ENCODE results near the gene TRIM16. TPM values are rescaled to one million over a fixed set of nuclear protein-coding genes. Genes with fewer than 3 reads are reported as not detected.
"Not testable (repeated sequence)": the region's sequence is repeated elsewhere in the genome, so short reads cannot be mapped to it uniquely, and the experiment has no call there.

The TRIM16 gene
- 8.5 and 9.7 TPM in 2 replicates for total RNA-seq

DNA sequence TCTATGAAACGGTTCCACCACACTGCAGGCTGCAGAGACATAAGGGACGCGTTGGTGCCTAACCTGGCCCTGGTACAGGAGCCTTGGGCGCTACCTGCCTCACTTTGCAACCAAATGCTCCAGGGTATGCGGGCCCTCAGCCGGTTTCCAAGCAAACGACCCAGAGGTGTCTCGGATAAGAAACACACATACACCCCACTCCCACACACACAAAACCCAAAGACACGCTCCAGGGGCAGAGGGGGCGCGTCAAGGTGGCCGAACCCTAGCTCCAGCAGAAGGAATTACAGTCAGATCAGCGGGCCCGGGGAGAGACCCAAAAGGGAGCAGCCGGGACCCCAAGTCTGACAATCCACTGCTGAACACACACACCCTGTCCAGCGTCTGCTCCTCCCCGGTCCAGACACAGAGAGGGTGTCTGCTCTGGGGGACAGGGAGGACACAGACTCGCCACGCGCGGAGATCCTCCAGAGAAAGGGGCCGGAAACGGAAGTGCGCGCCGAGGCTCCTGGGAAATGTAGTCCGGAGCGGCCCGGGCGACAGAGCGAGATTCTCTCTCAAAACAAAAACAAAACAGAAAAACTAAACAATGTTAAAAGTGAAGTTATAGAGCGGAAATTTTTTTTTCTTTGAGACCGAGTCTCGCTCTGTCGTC, at the start of gene TRIM16:
Gene TRIM16, minus strand, starts transcription at position 488 of the 655 bp plus-strand sequence. CDS start 32,702 bp downstream, outside the sequence.
- Mint-ChIP-seq H3K4me3 (peak within 1 kb of the TSS; percentile 96), H3K4me1 (peaks cover 13% of the 10 kb centered on the region), H3K27ac (peak within 1 kb of the TSS; percentile 87)
- H3K27me3 Mint-ChIP-seq; intact Hi-C loops (cut with micrococcal nuclease); POLR2A ChIA-PET; H3K9me3 Mint-ChIP-seq; H3K36me3 Mint-ChIP-seq (ENCODE audit: low read depth); CTCF ChIA-PET: not testable (repeated sequence)
- DNase-seq (peak; percentile 75), ATAC-seq (ENCODE audit: low read depth) (peak; percentile 98)

DNA sequence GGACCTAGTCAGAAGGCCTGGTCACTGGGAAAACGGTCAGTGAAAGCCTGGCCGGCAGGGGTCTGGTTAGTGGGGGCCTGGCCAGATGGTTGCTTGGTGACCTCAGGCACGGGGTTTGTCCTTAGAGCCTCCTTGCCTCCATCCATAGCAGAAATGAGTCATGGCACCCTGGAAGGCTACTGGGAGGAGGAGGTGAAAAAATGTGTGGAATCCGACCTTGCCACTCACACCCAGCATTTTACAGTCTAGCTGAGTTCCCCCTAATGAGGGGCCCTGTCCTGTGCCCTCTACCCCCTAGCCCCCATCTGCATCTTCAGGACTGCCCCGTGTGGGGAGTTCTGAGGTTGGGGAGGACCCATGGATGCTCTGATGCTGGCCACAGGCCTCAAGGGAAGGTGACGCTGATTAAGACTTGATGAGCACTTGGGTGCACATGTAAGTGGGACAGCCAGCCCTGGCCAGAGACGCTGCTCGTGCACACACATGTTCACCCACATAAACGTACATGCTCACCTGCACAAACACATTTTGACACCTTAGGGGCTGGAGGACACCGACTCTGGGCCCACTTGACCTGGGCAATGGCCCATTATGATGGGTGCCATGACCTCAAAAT, 49.2 kb upstream of the TRIM16 start:
- CTCF ChIA-PET; H3K27me3 Mint-ChIP-seq; H3K4me1 Mint-ChIP-seq; H3K4me3 Mint-ChIP-seq; POLR2A ChIA-PET; H3K9me3 Mint-ChIP-seq; H3K36me3 Mint-ChIP-seq (ENCODE audit: low read depth); ATAC-seq (ENCODE audit: low read depth); intact Hi-C loops (cut with micrococcal nuclease); DNase-seq; H3K27ac Mint-ChIP-seq: not testable (repeated sequence)

DNA sequence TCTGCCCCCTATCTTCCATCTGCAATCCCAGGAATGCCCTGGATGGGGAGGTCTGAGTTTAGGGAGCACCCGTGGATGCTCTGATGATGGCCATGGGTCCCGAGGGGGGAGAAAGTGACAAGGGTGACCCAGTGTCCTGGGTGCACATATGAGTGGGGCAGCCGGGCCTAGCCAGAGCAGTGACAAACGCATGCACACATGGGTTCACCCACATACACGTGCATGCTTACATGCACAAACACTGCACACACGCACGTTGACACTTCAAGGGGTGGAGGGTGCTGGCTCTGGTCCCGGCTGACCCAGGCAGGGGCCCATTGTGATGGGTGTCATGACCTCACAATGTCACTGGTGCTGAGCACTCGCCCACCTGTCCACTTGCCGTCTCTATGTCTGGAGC, 47.8 kb upstream of the TRIM16 start, which contains the start of gene TBC1D26:
Gene TBC1D26, plus strand, starts transcription at position 384 of the 400 bp plus-strand sequence. CDS start 3,066 bp downstream, outside the sequence.
- H3K27ac Mint-ChIP-seq; H3K4me3 Mint-ChIP-seq; H3K9me3 Mint-ChIP-seq; DNase-seq; CTCF ChIA-PET; POLR2A ChIA-PET; H3K4me1 Mint-ChIP-seq; intact Hi-C loops (cut with micrococcal nuclease); ATAC-seq (ENCODE audit: low read depth); H3K36me3 Mint-ChIP-seq (ENCODE audit: low read depth); H3K27me3 Mint-ChIP-seq: not testable (repeated sequence)

DNA sequence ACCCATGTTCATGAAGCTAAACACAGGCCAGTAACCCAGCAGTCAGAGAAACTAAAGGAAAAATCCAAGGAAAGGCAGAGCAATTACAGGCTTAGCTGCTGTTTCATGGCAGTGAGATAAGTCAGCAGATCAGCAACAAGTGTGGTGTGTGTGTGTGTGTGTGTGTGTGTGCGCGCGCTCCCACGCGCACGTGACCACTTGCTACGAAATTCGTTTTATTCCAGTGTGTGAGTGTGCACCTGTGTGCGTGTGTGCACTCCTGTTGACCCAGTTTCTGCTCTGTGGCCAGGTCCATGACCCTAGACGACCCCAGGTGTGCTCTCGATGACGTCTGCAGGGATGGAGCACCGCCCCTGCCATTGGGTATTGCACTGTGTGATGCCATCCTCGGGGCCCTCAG, 46.4 kb upstream of the TRIM16 start:
- H3K4me3 Mint-ChIP-seq; H3K4me1 Mint-ChIP-seq; DNase-seq; intact Hi-C loops (cut with micrococcal nuclease); POLR2A ChIA-PET; H3K27me3 Mint-ChIP-seq; H3K27ac Mint-ChIP-seq; ATAC-seq (ENCODE audit: low read depth); H3K9me3 Mint-ChIP-seq; H3K36me3 Mint-ChIP-seq (ENCODE audit: low read depth); CTCF ChIA-PET: not testable (repeated sequence)

DNA sequence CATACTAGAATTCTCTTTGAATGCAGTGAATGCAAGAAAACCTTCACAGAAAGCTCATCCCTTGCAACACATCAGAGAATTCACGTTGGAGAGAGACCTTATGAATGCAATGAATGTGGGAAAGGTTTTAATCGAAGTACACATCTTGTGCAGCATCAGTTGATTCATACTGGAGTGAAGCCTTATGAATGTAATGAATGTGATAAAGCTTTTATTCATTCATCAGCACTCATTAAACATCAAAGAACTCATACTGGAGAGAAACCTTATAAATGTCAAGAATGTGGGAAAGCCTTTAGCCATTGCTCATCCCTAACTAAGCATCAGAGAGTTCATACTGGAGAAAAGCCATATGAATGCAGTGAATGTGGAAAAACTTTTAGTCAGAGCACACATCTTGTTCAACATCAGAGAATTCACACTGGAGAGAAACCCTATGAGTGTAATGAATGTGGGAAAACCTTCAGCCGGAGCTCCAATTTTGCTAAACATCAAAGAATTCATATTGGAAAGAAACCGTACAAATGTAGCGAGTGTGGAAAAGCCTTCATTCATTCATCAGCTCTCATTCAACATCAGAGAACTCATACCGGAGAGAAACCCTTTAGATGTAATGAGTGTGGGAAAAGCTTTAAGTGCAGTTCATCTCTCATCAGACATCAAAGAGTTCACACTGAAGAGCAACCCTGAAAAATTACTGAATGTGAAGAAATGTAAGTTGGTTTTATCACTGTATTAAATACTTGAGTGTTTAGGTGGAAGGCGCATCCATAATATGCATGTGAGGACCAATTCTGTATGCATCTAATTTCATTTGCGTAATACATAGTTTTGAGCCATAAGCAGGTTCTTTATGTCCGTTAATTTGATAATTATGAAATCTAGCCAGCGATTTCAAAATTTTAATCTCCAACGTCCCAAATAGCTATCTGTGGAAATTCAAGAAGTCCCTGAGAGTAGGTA, 32.8 kb upstream of the TRIM16 start:
- H3K27ac Mint-ChIP-seq; intact Hi-C loops (cut with micrococcal nuclease): not testable (repeated sequence)

DNA sequence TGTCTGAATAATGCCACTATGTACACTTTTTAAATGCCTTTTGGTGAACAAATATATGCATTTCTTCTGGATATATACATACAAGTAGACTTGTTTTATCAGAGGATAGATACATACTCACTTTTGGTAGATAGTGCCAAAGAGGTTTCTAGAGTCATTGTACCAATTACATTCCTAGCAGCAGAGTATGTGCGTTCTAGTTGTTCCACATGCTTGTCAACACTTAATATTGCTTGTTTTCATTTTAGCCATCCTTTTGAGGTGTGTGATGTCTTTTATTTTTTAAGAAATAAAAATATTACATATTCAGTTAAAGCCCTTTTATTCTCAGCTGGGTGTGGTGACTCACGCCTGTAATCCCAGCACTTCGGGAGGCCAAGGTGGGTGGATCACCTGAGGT, 24.8 kb upstream of the TRIM16 start:
- ATAC-seq (ENCODE audit: low read depth); POLR2A ChIA-PET; CTCF ChIA-PET; H3K4me1 Mint-ChIP-seq; H3K27me3 Mint-ChIP-seq; H3K27ac Mint-ChIP-seq; intact Hi-C loops (cut with micrococcal nuclease); DNase-seq; H3K4me3 Mint-ChIP-seq: not testable (repeated sequence)
- Mint-ChIP-seq H3K36me3 (ENCODE audit: low read depth) (peaks cover 58% of the 10 kb centered on the region), H3K9me3 (peaks cover 18% of the 10 kb centered on the region)

More for the DNA sequence above, 32.8 kb upstream of the TRIM16 start:
- H3K4me3 Mint-ChIP-seq; CTCF ChIA-PET; H3K27me3 Mint-ChIP-seq; ATAC-seq (ENCODE audit: low read depth); POLR2A ChIA-PET; H3K9me3 Mint-ChIP-seq; H3K4me1 Mint-ChIP-seq; DNase-seq: not testable (repeated sequence)
- peaks cover 44% of the 10 kb centered on the region for H3K36me3 Mint-ChIP-seq (ENCODE audit: low read depth)

DNA sequence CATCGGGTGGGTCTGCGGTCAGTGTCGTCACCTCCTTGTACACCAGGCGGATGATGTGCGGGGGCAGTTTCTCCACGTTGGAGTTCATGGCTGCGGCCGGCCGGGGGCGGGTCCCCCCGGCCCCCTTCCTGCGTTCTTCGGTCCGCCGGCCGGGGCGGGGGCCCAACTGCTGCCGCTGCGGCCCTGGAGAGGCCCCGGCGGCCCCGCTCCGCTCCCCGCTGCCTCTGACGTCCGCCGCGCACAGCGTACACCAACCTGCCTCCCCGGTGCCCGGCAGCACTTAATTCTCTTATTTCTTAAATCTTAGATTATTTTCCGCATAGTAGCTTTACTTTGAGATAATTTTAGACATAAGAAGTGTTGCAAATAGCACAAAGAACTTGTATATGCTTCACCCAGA, 20.7 kb upstream of the TRIM16 start:
- ATAC-seq (ENCODE audit: low read depth); H3K27ac Mint-ChIP-seq; intact Hi-C loops (cut with micrococcal nuclease); H3K27me3 Mint-ChIP-seq; POLR2A ChIA-PET; H3K4me1 Mint-ChIP-seq; CTCF ChIA-PET; DNase-seq; H3K4me3 Mint-ChIP-seq: not testable (repeated sequence)
- H3K36me3 Mint-ChIP-seq (ENCODE audit: low read depth): peaks cover 48% of the 10 kb centered on the region
- H3K9me3 Mint-ChIP-seq: peaks cover 15% of the 10 kb centered on the region

DNA sequence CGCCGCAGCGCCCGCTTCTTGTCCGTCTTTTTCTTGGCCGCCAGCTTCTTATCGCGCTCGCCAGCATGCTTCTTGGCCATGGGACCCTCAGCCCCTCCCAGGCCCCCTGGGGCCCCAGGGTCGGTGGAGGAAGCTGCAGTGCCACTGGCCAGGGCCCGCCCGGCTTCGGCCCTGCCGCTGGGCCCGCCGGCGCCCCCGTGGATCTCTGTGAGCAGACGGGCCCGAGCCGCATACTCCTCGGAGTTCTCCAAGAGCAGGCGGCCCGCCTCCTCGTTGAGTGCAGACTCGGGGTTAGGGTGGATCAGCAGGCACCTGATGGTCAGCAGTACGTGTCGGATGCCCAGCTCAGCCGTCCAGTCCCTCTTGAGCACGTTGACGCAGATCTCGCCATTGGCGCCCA, 20.1 kb upstream of the TRIM16 start:
- CTCF ChIA-PET; ATAC-seq (ENCODE audit: low read depth); H3K27ac Mint-ChIP-seq; intact Hi-C loops (cut with micrococcal nuclease); H3K27me3 Mint-ChIP-seq; DNase-seq; H3K4me3 Mint-ChIP-seq; H3K4me1 Mint-ChIP-seq; POLR2A ChIA-PET: not testable (repeated sequence)
- H3K9me3 Mint-ChIP-seq: peaks cover 11% of the 10 kb centered on the region
- H3K36me3 Mint-ChIP-seq (ENCODE audit: low read depth): peaks cover 47% of the 10 kb centered on the region

DNA sequence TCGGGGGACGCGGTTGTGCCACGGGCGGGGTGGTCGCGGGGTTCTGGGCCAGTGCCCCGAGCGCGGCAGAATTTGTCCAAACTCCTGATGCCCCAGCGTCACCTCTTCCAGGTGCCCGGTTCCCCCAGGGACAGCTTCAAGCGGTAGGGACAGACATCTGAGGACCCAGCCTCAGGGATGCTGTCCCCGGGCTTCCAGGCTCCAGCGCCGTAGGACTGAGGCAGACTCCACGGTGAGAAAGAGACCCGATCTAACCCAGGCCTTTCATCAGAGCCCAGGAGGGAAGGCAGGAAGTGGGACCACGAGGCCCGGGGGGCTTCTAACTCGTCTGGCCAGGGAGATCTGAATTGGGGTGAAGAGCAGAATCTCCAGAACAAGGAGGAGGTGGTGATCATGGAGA, 15.8 kb upstream of the TRIM16 start:
- ATAC-seq (ENCODE audit: low read depth); H3K27me3 Mint-ChIP-seq; H3K9me3 Mint-ChIP-seq; CTCF ChIA-PET; H3K4me1 Mint-ChIP-seq; DNase-seq: not testable (repeated sequence)
- peaks cover 14% of the 10 kb centered on the region for H3K36me3 Mint-ChIP-seq (ENCODE audit: low read depth)
- POLR2A ChIA-PET: interaction anchor here (0.6 kb wide), 1 partner anchor 144 kb away, joined by 5 read pairs; no protein-coding TSS in a partner anchor
- peak overlapping the region; percentile 87 for H3K27ac Mint-ChIP-seq
- intact Hi-C loops (cut with micrococcal nuclease): loop anchor here (2.0 kb wide), 1 partner anchor 299 kb away; the partner anchor contains the start of genes TTC19 and ZSWIM7
- peak overlapping the region; percentile 96 for H3K4me3 Mint-ChIP-seq

DNA sequence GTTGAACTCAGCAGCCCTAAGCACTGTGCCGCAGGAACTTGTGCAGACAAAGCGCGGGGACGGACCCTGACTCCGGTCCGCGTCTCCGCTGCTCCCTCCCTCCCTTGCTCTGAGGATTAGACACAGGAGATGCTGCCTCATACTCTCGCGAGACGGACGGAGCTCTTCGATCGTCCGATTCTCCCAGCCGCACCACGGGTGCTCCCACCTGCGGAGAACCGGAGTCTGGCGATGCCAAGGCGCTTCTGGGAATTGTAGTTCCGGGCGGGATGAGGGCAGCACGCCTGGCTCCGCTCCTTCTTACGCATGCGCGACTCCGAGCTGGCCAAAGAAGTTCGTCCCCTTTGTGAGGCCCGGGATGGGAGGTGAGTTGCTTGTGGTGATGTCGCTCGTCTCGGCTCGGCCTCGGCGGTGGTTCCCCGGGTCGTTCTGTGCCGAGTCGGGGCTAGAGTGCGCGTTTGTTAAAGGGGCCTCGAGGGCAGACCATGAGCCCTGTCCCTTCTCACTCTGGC, 15.4 kb upstream of the TRIM16 start, which contains the start of gene ZNF286A:
Gene ZNF286A, plus strand, starts transcription at position 340 of the 512 bp plus-strand sequence. CDS start 578 bp downstream, outside the sequence.
- Mint-ChIP-seq H3K36me3 (ENCODE audit: low read depth) (peaks cover 13% of the 10 kb centered on the region), H3K4me3 (peak within 1 kb of the TSS; percentile 96)
- POLR2A ChIA-PET: interaction anchor here (0.6 kb wide), 2 partner anchors 143 to 321 kb away, joined by 4 to 5 read pairs; no protein-coding TSS in a partner anchor

DNA sequence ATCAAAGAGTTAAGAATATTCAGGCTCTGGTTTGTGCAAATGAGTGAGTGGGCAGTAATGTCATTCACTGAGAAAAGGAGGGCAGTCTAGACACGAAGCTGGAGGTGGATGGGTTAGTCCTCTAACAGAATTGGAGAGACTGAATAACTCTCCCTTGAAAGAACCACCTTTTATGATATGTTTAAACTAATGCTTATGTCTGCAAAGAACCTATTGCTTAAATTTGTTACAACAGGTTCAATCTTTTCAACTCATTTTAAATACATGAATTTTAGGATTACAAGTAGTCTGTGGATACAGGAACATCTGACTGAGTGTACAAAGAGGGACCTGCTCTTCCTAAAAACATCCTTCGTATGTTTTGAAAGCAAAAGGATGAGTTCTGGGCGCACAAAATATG, 14.9 kb upstream of the TRIM16 start:
- H3K27me3 Mint-ChIP-seq; DNase-seq; H3K4me1 Mint-ChIP-seq; ATAC-seq (ENCODE audit: low read depth); H3K9me3 Mint-ChIP-seq; CTCF ChIA-PET: not testable (repeated sequence)
- Mint-ChIP-seq H3K27ac (peak overlapping the region; percentile 87), H3K4me3 (peak overlapping the region; percentile 96), H3K36me3 (ENCODE audit: low read depth) (peaks cover 13% of the 10 kb centered on the region)
- intact Hi-C loops (cut with micrococcal nuclease): loop anchor here (2.0 kb wide), 1 partner anchor 300 kb away; the partner anchor contains the start of genes TTC19 and ZSWIM7
- POLR2A ChIA-PET: interaction anchor here (0.6 kb wide), 1 partner anchor 321 kb away, joined by 4 read pairs; no protein-coding TSS in a partner anchor

More for the DNA sequence above, 15.4 kb upstream of the TRIM16 start, which contains the start of gene ZNF286A:
- ATAC-seq (ENCODE audit: low read depth) (peak; percentile 97), DNase-seq (peak; percentile 86)
- H3K27me3 Mint-ChIP-seq, CTCF ChIA-PET, H3K9me3 Mint-ChIP-seq, H3K4me1 Mint-ChIP-seq: not testable (repeated sequence)
- peak within 1 kb of the TSS; percentile 87 for H3K27ac Mint-ChIP-seq
- intact Hi-C loops (cut with micrococcal nuclease): loop anchor here (2.0 kb wide), 1 partner anchor 299 kb away; the partner anchor contains the start of genes TTC19 and ZSWIM7
